ENCODE measurements around the gene MCMBP.
"Not testable (repeated sequence)": the region's sequence is repeated elsewhere in the genome, so short reads cannot be mapped to it uniquely, and the experiment has no call there.

MCMBP gene

DNA sequence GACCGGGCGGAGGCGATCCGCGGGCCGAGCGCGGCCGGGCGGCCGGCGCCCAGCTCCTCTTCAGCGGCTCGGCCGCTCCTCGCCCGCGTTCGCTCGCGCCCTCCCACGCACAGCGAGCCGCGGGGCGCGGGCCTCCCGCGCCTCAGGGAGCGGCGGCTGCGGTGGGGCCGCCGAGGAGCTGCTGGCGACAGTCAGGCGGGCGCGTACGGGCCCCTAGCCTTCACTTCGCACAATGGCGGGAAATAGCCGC is at the start of gene MCMBP:
MCMBP (minus strand) TSS at position 234 of the 250 bp plus-strand sequence. CDS start 259 bp downstream, outside the sequence.
- TF ChIP-seq POLR2A (IDR thresholded peaks at IDR 0.05; ENCODE audit: low read length) (no peak), GATA1 (IDR thresholded peaks at IDR 0.05; ENCODE audit: low read depth, low read length) (no peak)
- no peak for DNase-seq

DNA sequence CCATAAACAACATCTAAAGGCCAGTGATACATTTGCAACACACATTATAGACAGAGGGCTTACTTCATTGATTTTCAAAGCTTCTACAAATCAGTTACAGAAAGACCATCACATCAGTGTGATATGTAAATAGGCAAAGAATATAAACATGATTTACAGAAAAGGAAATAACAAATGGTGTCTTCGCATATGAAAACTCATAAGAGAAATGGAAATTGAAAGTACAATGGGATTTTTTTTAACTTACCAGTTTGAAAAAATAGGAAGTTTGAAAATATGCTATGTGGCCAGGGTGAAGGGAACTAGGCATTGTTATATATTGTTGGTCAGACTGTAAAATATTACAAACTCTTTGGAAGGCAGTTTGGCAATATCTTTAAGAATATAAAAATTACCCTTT is 47.2 kb upstream of the MCMBP start:
- TF ChIP-seq GATA1 (IDR thresholded peaks at IDR 0.05; ENCODE audit: low read depth, low read length) (no peak), POLR2A (IDR thresholded peaks at IDR 0.05; ENCODE audit: low read length) (no peak)
- no peak for DNase-seq

DNA sequence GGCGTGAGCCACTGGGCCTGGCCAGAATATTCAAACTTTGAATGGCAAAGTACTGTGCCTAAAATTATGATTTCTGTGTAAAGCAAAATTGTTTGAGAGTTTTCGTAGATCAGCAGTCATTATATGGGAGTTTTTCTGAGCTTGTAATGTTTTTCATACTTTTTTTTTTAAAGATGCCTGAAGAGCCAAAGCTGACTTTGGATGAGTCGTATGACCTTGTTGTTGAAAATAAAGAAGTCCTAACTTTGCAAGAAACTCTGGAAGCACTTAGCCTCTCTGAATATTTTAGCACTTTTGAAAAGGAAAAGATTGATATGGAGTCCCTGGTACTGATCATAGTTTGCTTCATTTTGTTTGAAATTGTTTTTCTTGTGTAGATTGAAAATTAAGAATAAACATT is 46.6 kb upstream of the MCMBP start:
- TF ChIP-seq GATA1 (IDR thresholded peaks at IDR 0.05; ENCODE audit: low read depth, low read length) (no peak), POLR2A (IDR thresholded peaks at IDR 0.05; ENCODE audit: low read length) (no peak)
- no peak for DNase-seq

DNA sequence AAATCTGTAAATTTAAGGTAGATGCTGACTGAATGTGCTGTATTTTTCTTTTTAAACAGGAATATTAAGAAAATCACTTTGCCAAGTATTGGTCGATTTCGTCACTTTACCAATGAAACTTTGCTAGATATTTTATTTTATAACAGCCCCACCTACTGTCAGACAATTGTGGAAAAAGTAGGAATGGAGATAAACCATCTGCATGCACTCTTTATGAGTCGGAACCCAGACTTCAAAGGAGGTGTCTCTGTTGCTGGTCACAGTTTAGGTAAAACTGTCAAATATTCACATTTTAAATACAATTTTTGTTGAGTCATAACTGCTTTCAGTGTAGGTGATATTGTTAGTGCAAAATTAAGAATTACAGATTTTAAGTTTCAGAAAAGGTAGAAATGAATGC is 45.1 kb upstream of the MCMBP start:
- TF ChIP-seq POLR2A (IDR thresholded peaks at IDR 0.05; ENCODE audit: low read length) = no peak
- TF ChIP-seq GATA1 (IDR thresholded peaks at IDR 0.05; ENCODE audit: low read depth, low read length) = no peak
- DNase-seq = peak in 1 of 2 experiments; percentile 7

DNA sequence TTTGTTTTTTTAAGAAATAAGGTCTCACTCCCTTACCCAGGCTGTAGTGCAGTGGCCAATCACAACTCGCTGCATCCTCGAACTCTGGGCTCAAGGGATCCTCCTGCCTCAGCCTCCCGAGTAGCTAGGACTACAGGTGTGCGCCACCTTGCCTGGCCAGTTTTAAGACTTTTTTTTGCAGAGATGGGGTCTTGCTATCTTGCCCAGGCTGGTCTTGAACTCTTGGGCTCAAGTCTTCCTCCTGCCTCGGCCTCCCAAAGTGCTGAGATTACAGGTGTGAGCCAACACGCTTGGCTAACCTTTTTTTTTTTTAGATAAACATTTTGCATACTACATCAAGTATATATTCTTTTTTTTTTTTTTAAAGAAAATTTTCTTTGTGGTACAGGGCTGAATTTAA is 38.0 kb upstream of the MCMBP start:
- TF ChIP-seq POLR2A (IDR thresholded peaks at IDR 0.05; ENCODE audit: low read length) (no peak), GATA1 (IDR thresholded peaks at IDR 0.05; ENCODE audit: low read depth, low read length) (no peak)
- no peak for DNase-seq

- TF ChIP-seq GATA1 (IDR thresholded peaks at IDR 0.05; ENCODE audit: low read depth, low read length) (no peak), POLR2A (IDR thresholded peaks at IDR 0.05; ENCODE audit: low read length) (no peak)
- no peak for DNase-seq
Observed at GRCh38 chr10:119908166-119908565, 35.5 kb upstream of the MCMBP start.

- DNase-seq = not testable (repeated sequence)
Observed at GRCh38 chr10:119907695-119908094, 35.1 kb upstream of the MCMBP start.

DNA sequence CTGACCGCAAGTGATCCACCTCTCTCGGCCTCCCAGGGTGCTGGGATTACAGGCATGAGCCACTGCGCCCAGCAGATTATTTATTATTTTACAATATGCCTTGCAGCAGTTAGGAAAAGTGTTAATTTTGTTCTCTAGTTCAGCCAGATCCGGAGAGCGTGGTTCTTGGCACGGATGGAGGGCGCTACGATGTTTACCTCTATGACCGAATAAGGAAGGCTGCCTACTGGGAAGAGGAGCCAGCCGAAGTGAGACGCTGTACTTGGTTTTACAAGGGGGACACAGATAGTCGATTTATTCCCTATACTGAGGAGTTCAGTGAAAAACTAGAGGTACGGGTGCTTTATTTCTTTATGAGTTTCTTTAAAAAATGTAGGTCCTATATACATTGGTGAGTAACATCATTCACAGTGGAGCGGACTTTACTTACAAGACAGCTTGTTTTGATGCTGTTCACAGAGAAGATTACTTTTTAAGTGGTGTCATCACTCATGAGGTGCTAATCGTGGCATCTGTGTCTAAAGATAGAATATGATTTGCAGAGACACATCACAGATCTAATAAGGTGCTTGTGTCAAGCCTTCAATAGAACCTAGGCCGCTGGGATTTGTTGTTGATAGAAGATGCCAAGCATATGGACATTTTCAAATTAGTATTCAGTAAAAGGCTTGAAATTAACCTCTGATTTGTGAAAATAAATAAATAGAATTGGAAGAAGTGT is 31.5 kb upstream of the MCMBP start:
- no peak for DNase-seq
- no peak for TF ChIP-seq GATA1 (IDR thresholded peaks at IDR 0.05; ENCODE audit: low read depth, low read length)
- no peak for TF ChIP-seq POLR2A (IDR thresholded peaks at IDR 0.05; ENCODE audit: low read length)

DNA sequence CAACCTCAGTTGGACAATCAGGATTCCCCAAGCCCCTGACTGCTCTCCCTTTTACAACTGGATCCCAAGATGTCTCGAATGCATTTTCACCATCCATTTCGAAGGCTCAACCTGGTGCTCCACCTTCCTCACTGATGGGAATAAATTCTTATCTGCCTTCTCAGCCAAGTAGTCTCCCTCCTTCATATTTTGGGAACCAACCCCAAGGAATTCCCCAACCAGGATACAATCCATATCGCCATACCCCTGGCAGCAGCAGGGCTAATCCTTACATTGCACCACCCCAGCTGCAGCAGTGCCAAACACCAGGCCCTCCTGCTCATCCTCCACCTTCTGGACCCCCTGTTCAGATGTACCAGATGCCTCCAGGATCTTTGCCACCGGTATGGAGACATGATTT is 25.9 kb upstream of the MCMBP start:
- TF ChIP-seq POLR2A (IDR thresholded peaks at IDR 0.05; ENCODE audit: low read length) (no peak), GATA1 (IDR thresholded peaks at IDR 0.05; ENCODE audit: low read depth, low read length) (no peak)
- DNase-seq = no peak

GRCh38 chr10:119896937-119897770 is 24.5 kb upstream of the MCMBP start:
- DNase-seq = peak in 1 of 2 experiments; percentile 23
- TF ChIP-seq POLR2A (IDR thresholded peaks at IDR 0.05; ENCODE audit: low read length) (no peak), GATA1 (IDR thresholded peaks at IDR 0.05; ENCODE audit: low read depth, low read length) (no peak)

DNA sequence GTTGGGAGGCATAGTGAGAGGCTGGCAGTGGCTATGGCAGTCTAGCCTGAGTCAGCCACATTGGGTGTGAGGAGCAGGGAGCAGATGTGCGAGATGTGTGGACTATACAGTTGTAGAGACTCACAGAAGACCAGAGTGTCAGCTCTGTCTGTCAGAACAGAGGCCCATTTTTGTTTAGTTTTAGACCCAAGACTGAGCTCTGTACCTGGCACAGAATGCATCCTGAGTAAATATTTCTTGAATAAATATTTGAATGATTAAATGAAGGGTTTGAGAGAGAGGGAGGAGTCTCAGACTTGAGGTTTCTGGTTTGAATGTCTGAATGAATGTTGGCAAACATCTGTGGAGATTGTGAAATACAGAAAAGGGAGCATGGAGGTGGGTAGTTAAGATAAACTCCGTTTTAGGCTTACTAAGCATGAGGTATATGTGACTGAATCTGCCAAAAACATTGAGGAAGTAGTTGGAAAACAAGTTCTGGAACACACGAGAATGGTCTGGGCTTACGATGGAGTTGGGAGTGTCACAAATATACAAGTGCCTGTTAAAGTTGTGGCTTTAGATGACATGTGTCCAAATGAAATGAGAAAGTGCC is 23.5 kb upstream of the MCMBP start:
- DNase-seq = peak; percentile 58 to 71
- no peak for TF ChIP-seq POLR2A (IDR thresholded peaks at IDR 0.05; ENCODE audit: low read length)

GRCh38 chr10:119893845-119894427 is 21.3 kb upstream of the MCMBP start:
- DNase-seq = peak in 1 of 2 experiments; percentile 19
- no peak for TF ChIP-seq GATA1 (IDR thresholded peaks at IDR 0.05; ENCODE audit: low read depth, low read length)
- no peak for TF ChIP-seq POLR2A (IDR thresholded peaks at IDR 0.05; ENCODE audit: low read length)

- TF ChIP-seq POLR2A (IDR thresholded peaks at IDR 0.05; ENCODE audit: low read length) (no peak), GATA1 (IDR thresholded peaks at IDR 0.05; ENCODE audit: low read depth, low read length) (no peak)
- peak in 1 of 2 experiments; percentile 32 for DNase-seq
Observed at GRCh38 chr10:119893074-119893473, 20.4 kb upstream of the MCMBP start.

All from erythroblast (primary cell).